NCI-H2029 treated with DMSO at 0.1 percent for 48 hours (cell line): ENCODE measurements around the gene SLX4IP.
"Not testable (repeated sequence)": the region's sequence is repeated elsewhere in the genome, so short reads cannot be mapped to it uniquely, and the experiment has no call there.

Experiments
- DNase-seq: peaks from one replicate; lab custom pipeline; 2025; lab: John Stamatoyannopoulos, UW

SLX4IP gene

DNA sequence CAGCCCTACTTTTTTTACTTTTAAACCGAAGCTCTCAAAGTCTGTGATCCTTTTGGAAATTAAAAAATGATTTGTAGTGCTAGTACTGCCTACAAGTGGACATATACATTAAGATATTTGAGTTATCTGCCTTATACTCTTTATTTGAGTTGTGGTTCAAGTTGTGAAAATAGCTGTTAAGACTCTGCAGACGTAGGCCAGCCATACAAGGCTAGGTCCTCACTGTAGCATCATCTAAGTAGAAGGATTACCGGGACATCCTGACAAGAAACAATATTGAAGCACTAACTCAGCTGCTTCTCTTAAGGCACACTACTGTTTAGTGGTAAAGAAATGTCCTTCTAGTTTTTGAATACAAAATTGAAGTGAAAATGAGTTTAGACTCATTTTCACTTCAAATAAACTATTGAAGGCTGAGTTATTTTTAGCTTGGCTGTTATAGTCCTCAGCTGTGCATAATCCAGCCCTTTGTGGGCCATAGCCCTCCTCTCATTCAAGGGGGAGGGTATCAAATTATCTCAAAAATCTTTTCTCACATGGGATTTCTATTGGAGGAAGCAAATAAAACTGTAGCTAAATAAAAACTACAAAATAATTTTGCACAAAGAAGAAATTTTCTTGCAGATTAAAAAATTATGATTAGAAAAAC, 170.6 kb downstream of the SLX4IP start:
- no peak for DNase-seq

DNA sequence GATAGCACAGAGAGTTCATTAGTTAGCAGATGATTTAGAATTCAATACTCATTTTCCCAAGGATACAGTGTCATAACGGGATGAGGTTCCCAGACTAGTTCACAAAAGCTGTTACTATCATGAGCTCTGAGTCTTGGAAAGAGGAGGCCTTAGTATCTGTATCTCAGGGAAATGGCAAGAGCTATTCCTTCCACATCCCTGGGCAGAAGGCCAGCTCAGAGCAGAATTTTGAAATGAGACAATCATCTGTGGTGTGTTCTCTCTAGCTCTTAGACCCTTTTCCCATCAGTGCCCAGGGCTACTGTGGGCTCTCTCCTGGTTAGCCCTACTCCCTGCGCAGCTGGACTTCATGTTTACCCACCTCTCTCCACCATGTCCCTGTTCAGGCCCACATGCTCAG, 174.2 kb downstream of the SLX4IP start:
- no peak for DNase-seq

DNA sequence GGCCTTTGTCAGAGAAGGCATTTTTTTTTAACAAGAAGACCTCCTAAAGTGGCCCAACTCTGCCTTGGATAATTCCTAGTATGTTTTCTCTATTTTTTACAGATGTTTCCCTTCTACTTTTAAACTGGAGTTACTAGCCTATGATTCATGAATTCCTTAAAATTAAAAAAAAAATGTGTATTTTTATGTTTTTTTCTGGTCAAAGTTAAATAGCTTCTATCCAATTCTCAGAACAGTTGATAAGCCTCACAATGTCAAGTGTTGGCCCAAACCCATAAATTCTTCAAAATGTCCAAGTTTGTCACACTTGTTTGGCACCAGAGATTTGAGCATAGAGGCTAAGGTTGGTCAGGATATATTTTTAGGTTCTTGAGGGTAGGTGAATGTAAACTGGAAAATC, 174.7 kb downstream of the SLX4IP start:
- DNase-seq = no peak

DNA sequence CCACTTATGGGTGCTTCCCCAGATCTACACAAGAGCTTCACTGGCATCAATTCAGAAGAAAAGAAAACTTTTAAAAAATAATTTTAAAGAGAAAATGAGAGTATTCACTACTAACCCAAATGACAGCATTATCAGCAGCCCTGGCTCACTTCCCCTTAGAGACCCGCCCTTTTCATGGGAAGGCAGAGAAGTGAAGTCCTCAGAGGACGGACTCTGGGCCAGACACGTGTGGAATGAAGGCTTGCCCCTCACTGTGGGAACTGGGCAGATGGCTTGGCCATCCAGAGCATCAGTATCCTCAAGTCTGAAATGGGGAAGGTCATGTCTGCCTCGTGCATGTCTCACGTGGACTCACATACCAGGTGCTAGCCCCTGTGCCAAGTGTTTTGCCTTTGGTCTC, 175.1 kb downstream of the SLX4IP start:
- DNase-seq = no peak

DNA sequence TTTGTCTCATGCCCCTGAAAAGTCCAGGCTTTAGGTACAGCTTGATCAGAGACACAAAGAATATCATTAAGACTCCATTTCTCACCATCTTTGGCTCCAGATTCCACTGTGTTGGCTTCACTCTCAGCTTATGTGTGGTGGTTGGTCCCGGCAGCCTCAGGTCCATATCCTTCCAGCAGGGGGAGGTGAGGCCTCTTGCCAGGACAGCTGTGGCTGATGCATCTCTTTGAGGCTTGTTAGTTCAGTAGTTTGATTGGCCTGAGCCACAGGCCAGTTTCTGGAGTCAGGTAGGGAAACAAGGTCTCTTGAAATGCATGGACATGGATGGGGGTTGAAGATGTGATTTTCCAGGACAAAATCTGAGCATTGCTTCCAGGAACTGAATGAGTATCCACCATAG, 176.3 kb downstream of the SLX4IP start:
- no peak for DNase-seq

DNA sequence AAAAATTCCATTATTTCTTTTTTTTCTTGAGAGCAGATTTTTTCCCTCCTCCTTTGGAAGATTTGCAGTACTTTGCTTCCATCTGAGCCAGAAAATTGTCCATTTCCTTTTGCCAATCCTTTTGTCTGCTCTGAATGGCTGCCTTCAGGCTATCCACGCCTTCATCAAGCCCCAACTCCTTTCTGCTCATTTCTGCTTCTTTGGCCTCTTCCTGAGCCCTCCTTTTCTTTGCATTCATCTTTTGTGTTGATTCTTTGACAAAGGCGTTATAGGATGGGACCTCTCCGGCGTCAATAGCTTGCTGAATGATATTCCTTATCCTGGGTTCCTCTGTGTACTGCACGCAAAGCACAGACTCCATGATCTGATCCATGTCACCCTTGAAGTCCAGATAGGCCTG, 178.3 kb downstream of the SLX4IP start:
- not testable (repeated sequence) for DNase-seq

DNA sequence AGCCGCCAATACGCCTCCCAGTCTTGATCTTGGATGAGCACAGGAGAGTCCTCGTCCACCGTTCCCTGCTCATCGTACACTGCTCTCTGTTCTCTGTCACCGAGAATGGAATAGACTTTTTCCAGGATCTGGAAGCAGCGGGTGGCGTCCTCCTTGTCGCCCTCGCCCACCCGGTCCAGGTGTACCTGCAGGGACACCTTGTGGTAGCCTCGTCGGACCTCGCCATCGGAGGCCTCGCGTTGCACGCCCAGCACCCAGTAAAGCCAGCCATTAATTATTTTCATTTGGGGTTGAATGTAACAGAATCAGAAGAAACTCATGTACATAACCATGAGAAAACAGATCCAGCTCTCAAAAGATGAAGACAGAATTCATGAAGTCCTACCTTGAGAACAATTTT, 178.8 kb downstream of the SLX4IP start:
- no peak for DNase-seq

DNA sequence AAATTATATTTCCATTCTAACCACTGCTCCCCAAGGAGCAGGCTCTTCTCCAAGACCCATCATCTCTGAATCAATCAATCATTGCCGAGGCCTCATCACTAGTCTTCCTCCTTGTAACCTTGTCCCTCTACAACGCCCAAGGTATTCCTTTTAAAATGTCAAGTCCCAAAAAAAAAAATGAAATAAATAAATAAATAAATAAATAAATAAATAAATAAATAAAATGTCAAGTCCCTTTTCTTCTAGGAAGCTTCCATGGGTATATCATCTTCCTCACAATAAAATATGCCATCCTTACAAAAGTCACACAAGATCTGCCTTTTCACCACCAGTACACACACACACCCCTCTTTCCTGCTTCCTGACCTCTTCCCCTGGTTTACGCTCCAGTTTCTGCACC, 181.1 kb downstream of the SLX4IP start:
- no peak for DNase-seq

DNA sequence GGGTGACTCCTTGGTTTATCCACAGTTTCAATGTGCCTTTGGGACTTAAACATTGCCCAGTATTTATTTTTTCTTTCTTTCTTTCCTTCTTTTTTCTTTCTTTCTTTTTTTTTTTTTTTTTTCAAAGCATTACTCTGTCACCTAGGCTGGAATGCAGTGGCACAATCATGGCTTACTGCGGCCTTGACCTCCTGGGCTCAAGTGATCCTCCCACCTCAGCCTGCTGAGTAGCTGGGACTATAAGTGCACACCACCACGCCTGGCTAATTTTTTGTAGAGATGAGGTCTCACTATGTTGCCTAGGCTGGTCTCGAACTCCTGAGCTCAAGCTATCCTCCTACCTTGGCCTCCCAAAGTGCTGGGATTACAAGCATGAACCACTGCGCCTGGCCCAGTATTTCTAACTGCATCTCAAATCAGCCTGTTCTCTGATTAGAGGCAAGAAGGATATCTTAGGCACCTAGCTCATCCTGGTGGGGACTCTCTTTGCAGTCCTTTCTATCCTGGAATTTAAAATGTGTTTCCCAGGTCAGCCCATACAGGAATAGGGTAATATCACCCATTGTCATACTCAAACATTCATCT, 182.5 kb downstream of the SLX4IP start:
- not testable (repeated sequence) for DNase-seq

DNA sequence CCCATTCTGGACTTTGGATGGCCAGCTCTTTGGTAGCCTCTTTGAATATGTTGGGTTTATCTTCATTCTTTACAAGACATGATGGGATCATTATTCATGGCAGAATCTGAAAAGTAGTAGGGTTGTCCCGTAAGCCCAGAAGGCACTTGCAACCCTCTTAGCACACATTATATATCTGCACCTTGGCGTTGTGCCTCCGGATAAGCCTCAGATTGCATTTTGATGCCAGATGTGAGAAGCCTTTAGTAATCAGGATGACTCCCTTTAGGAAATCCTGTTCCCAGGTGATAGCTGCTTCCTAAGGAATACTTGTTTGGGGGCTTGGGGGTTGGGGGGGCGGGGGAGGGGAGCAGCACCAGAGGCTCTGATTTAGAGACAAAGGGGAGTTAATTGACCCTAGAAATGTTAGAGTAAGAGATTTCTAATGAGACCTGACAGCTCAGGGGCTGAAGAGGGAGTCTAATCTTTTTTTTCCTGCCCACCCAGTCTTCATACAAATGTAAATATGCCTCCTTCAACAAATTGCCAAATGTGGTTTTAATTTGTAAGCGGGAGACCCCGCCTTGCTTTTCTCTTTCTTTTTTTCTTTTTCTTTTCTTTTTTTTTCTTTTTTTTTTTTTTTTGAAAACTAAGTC, 183.6 kb downstream of the SLX4IP start:
- DNase-seq = no peak

DNA sequence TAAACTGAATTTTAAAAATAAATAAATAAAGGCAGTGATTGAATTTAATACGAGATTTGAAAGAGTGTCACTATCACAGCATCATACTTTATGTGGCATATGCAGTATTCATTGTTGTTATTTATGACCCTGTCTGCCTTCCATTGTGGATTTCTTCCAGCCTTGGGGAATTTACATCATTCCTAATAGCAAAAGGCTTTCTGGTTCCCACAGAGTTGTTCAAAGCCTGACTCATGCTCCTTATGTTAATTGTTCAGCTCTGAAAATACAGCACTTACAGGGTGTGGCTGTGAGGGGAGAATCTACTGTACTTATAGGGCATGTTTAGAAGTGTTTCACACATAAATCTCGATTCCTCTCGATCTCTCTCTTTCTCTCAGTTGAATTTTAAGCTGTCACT, 184.3 kb downstream of the SLX4IP start:
- DNase-seq = no peak

DNA sequence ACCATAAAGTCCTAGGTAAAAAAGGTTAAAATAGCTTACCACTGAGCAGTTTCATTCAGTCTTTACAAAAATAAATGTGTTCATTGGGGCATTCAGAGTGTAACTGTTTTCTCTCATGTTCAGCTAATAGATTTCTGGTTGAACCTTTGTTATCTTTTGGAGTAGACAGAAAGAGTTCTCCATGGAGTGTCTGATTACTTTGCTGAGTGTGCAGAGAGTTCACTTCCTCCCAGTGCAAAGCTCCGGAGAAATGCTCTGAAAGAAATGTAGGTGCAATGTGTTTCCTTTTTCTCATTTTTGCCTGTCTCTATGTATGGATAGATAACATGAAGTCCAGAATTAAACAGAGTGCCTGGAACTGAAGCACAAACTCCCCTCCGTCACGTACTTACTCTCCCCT, 186.0 kb downstream of the SLX4IP start:
- DNase-seq = no peak

DNA sequence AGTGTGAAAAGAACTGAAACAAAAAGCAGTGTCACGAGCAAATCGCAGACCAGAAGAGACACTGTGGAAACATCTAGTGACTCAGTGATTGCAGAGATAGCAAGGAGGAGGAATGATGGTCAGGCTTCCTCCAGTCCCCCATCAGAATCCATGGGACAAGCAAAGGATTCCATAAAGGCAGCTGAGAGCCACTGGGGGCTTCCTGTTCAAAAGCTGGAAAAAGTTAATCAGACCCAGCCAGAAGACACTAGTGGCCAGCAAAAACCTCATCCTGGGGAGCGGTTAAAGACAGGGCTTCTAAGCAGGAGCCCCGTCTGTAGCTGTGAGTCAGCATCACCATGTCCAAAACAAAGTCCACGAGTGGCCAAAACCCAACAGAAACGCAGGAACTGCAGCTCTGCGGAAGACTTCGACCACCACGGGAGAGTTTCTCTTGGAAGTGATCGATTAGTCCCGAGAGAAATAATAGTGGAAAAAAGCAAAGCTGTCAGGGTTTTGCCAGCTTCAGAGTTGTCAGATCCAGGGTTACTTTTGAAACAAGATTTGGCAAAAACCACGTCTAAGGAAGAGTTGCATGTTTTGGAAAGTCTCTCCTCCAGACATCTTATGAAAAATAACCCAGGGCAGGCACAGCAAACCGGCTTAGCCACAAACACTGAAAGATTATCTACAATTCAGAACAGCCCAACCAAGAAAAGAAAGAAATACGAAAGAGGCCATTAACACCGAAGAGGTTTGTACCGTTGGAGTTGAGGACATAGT, 187.7 kb downstream of the SLX4IP start:
- no peak for DNase-seq

DNA sequence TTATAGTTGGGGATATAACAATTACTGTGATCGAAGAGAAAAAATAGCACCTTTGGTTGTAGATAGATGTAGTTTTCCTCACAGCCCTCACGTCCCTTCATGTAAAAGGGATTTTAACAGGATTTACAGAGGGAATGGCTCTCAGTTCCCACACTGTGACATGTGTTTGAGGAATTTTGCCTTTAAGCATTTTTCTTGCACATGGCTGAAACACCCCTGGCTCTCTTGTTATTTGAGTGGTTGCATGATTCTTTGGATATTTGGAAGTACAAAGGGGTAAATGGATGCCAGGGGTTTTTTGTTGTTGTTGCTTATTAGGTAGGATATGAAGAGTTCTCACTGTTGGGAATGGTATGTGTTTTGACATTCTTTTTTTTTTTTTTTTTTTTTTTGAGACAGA, 190.5 kb downstream of the SLX4IP start:
- no peak for DNase-seq

DNA sequence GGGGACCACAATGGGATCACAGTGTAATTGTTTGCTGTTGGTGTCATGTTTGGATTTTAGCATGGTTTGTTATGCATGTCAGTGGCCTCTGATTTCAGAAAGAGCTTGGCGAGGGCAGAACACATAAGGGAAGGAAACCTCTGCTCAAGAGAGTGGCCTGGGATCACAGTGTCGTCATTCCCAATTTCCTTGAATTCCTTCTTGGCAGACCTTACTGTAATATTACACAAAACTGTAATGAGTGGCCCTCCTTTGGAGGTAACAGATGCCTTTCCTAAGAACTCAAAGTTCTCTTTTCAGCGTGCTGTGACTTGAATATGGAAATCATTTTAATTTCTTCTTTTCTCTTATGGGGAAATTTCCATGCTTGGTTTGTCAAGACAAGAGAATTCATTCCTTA, 191.8 kb downstream of the SLX4IP start:
- DNase-seq = no peak

DNA sequence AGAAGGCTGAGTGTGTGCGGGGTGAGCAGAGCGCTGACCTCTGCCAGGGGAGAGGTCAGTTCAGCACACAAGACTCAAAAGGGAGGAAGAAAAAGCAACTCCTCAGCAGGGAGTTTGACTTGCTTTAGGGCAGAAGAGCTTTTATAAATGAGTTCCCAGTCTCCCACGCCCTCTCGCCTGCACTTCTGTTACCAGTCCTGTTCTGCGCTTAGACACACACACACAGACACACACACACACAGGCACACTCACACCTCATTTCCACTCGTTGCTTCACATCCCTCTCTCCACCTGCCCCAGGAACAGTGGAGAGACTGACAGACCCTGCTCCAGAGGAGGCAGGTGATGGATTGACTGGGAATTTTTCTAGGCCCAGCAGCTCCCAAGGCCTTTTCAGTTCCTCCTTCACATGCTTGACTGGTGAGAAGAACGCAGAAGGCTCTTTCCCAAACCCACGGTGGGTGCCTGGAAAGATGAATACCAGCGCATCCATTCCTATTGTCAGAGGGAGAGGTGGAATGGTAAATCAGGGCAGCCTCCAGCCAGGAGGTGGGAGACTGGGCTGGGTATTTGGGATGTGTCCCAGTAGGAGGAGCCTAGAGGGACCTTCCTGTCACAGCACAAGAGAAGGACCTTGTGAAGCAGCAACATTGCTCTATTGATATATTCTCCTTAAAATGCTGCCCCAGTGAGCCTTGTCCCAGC, 195.0 kb downstream of the SLX4IP start:
- DNase-seq = no peak

DNA sequence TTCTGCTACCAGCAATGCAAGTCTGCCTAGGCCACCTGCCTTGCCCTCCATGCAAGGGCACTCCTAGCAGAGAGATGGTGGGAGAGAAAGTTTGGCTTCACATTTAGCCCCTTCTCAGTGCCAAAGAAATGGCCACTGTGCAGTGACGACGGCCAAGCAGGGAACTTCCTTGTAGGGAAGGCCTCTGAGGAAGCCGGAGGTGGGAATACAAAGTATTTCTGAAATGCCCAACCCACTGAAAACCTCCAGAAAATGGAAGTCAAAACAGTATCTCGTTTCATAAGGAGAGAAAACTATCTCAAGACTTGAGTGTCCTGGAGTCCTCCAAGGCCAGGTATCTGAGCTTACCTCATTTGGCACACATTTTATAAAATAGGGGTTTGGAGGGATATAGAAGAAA, 196.0 kb downstream of the SLX4IP start:
- DNase-seq = no peak

DNA sequence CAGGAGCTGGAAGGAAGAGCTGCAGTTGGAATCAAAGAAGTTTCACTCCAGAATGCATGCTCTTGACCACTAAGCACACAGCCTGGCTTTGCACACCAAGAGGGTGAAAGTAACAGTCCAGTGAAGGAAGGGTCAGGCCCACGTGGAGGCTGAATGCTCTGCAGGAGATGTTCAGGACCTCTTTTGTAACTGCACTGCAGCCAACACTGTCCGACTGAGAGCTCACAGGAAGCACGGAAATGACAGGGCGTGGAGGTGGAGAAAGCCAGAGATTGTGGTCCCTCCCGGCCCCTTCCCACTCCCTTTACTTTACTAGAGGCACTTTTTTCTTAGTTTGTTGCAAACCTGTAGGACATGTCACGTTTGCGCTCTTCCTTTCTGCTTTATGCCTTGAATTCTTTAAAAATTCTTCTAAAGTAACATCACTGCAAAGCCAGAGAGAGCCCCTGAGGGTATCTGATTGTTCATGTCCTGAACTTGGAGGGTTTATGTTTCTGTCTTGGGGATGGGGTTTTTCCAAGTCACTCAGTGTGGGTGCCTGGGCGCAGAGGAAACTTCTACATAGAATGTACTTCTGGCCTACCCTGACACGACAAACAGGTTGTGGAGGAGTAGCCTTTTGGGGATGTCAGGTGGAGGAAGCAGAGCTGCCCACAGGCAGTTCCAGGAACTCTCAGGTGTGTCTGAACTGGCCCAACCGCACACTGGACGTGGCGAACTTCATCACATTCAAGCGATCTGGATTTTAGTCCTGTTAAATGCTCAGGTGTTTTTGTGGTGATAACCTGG, 197.8 kb downstream of the SLX4IP start:
- no peak for DNase-seq

DNA sequence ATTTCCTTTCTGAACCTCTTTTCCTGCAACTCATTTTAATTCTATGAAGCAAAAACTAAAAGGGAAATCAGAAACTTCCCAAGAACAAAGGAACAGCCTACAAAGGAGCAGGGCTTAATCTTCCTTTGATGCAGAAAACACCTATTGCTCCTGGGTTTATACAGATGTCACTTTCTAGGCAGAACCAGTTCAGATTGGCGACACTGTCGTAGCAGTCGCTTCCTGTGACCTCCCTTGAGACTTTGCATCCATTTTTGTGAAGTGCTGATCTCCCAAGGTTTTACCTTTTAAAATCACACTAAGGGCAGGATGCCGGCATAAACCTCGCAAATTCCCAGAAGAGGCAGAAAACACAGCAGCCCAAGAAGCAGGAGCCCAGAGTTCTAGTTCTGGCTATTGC, 198.6 kb downstream of the SLX4IP start:
- no peak for DNase-seq

DNA sequence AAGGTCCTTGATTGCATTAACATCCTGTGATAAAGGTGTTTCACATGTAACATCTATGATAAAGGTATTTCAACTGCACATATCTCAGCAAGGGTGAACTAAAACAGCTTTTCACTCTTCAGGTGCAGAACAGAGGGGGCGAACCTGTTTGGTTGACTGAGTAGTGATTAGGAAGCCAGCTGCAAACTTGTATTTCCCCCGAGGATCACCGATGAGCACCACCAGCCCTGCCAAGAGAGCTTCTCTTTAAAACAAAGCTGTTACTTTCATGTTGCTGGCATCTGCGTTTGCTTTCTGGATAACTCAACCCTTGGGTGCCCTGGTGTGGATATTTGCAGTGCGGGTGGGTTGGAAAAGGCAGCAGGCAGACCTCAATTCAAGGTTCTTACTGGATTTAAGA, 199.1 kb downstream of the SLX4IP start:
- no peak for DNase-seq

DNA sequence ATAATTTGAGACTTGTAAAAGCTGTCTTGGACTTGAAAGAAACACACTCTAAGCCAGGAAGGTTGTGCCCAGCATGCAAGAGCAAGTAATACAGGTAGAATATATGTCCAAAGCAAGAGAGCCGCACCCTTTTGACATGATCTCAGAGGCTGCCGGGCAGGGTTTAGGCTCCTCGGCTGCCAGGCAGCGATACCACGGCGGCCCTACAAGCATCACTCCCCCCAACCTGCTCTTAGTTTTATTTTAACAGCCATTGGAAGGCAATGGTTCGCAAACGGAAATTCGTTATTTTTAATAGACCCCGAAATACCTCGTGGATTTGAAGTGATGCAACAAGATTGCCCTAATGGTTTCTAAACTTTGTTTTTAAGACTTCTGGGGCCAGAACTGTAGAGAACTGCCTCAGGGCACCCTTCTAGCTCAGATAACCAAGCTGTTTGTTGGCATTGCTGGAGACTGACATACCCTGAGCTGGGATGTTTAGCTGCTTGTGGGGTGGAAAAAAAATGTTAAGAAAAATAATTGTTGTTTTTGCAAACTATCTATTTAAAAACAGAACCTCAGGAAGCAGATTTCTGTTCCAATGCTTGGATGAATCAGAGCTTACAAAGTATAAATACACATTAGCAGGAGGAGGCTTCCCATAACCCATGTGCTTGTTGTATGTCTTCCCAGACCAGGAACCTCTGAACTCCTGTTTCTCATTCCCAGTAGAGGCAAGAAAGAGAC, 199.7 kb downstream of the SLX4IP start:
- no peak for DNase-seq
